Stimulated activated CD4-positive, alpha-beta T cell treated with anti-CD3 and anti-CD28 coated beads, Interleukin-4, amount 100 ng/mL, for 24 hours (primary cell): ENCODE results near the gene GALNT14.

ENCODE experiments used
- DNase-seq: peaks from one replicate; pipeline ENCODE4 v3.0.0-alpha.2; 2020

The GALNT14 gene

GRCh38 chr2:31134480-31134879 is 3.8 kb downstream of the GALNT14 start:
- DNase-seq = no peak

- DNase-seq = no peak
Observed at GRCh38 chr2:31132786-31133185, 5.5 kb downstream of the GALNT14 start.

GRCh38 chr2:31131871-31132270 is 6.4 kb downstream of the GALNT14 start:
- no peak for DNase-seq

- no peak for DNase-seq
Observed at GRCh38 chr2:31129375-31130171, 8.7 kb downstream of the GALNT14 start.

GRCh38 chr2:31127931-31128330 is 10.3 kb downstream of the GALNT14 start:
- no peak for DNase-seq

- no peak for DNase-seq
Observed at GRCh38 chr2:31125918-31126695, 12.1 kb downstream of the GALNT14 start.

- DNase-seq = no peak
Observed at GRCh38 chr2:31124904-31125303, 13.3 kb downstream of the GALNT14 start.

- no peak for DNase-seq
Observed at GRCh38 chr2:31122133-31122532, 16.1 kb downstream of the GALNT14 start.

- no peak for DNase-seq
Observed at GRCh38 chr2:31113765-31114164, 24.5 kb downstream of the GALNT14 start.

GRCh38 chr2:31112544-31112943 is 25.7 kb downstream of the GALNT14 start:
- DNase-seq = no peak

GRCh38 chr2:31110998-31111397 is 27.2 kb downstream of the GALNT14 start:
- DNase-seq = no peak

- no peak for DNase-seq
Observed at GRCh38 chr2:31110431-31110830, 27.8 kb downstream of the GALNT14 start.

- DNase-seq = no peak
Observed at GRCh38 chr2:31109633-31110192, 28.5 kb downstream of the GALNT14 start.

GRCh38 chr2:31108561-31109286 is 29.5 kb downstream of the GALNT14 start:
- DNase-seq = no peak

GRCh38 chr2:31107591-31108300 is 30.5 kb downstream of the GALNT14 start:
- DNase-seq = no peak

- DNase-seq = no peak
Observed at GRCh38 chr2:31101701-31102100, 36.5 kb downstream of the GALNT14 start.

GRCh38 chr2:31097962-31098613 is 40.2 kb downstream of the GALNT14 start:
- no peak for DNase-seq

- no peak for DNase-seq
Observed at GRCh38 chr2:31090188-31090587, 48.1 kb downstream of the GALNT14 start.

GRCh38 chr2:31089645-31090044 is 48.6 kb downstream of the GALNT14 start:
- DNase-seq = no peak

- DNase-seq = no peak
Observed at GRCh38 chr2:31088504-31089195, 49.6 kb downstream of the GALNT14 start.

- no peak for DNase-seq
Observed at GRCh38 chr2:31087491-31087890, 50.7 kb downstream of the GALNT14 start.
